ENCODE data around the gene NPIPB5.
"Not testable (repeated sequence)": the region's sequence is repeated elsewhere in the genome, so short reads cannot be mapped to it uniquely, and the experiment has no call there.

Gene NPIPB5

GRCh38 chr16:22510591-22510990, at the start of gene NPIPB5:
NPIPB5 (plus strand) TSS chr16:22510891; CDS start chr16:22513802, 2,911 bp downstream.
- intact Hi-C loops (cut with DNase I); DNase-seq: not testable (repeated sequence)

- intact Hi-C loops (cut with DNase I): not testable (repeated sequence)
- DNase-seq: peak in 4 of 42 donors; percentile 1 to 33 (median 8)
Measured at GRCh38 chr16:22468846-22469245, 41.8 kb upstream of the NPIPB5 start.

- DNase-seq: peak in 3 of 42 donors; percentile 6 to 34 (median 26)
- intact Hi-C loops (cut with DNase I): not testable (repeated sequence)
Measured at GRCh38 chr16:22537996-22538395, 27.3 kb downstream of the NPIPB5 start.

- DNase-seq; intact Hi-C loops (cut with DNase I): not testable (repeated sequence)
Measured at GRCh38 chr16:22544809-22545208, 34.1 kb downstream of the NPIPB5 start.

- DNase-seq; intact Hi-C loops (cut with DNase I): not testable (repeated sequence)
Measured at GRCh38 chr16:22546630-22547029, 35.9 kb downstream of the NPIPB5 start.

GRCh38 chr16:22547170-22547765, 36.6 kb downstream of the NPIPB5 start:
- intact Hi-C loops (cut with DNase I); DNase-seq: not testable (repeated sequence)

- DNase-seq; intact Hi-C loops (cut with DNase I): not testable (repeated sequence)
Measured at GRCh38 chr16:22549853-22550252, 39.2 kb downstream of the NPIPB5 start.

GRCh38 chr16:22551143-22551542, 40.5 kb downstream of the NPIPB5 start:
- intact Hi-C loops (cut with DNase I); DNase-seq: not testable (repeated sequence)

- intact Hi-C loops (cut with DNase I): not testable (repeated sequence)
- DNase-seq: peak in 1 of 42 donors; percentile 33
Measured at GRCh38 chr16:22551651-22552050, 41.0 kb downstream of the NPIPB5 start.

- intact Hi-C loops (cut with DNase I): not testable (repeated sequence)
Measured at GRCh38 chr16:22556759-22557158, 46.1 kb downstream of the NPIPB5 start.

More at GRCh38 chr16:22556759-22557158, 46.1 kb downstream of the NPIPB5 start:
- not testable (repeated sequence) for DNase-seq

Measured in head of caudate nucleus (tissue), 42 donors.